IgD-negative memory B cell (primary cell): ENCODE results near the gene WNT9A. TPM values are rescaled to one million over a fixed set of nuclear protein-coding genes. Genes with fewer than 3 reads are reported as not detected.
"Not testable (repeated sequence)": the region's sequence is repeated elsewhere in the genome, so short reads cannot be mapped to it uniquely, and the experiment has no call there.

Experiments used
- H3K27ac Mint-ChIP-seq, 3 donors: one replicate each; pipeline ENCODE4 v1.8.0; 2020 to 2022; ENCODE audit warnings: mild to moderate bottlenecking in 3 of 3, mixed read lengths in 3 of 3, moderate library complexity in 1 of 3
- H3K27me3 Mint-ChIP-seq: one replicate; pipeline ENCODE4 v1.8.0; 2021; ENCODE audit warnings: mixed read lengths
- H3K36me3 Mint-ChIP-seq: one replicate; pipeline ENCODE4 v1.8.0; 2020; ENCODE audit warnings: mild to moderate bottlenecking, mixed read lengths
- H3K4me1 Mint-ChIP-seq, 3 donors: one replicate each; pipeline ENCODE4 v1.8.0; 2020 to 2022; ENCODE audit warnings: mixed read lengths in 3 of 3, mild to moderate bottlenecking in 1 of 3
- H3K4me3 Mint-ChIP-seq, 4 donors: one replicate each; pipeline ENCODE4 v1.8.0; 2020 to 2022; ENCODE audit warnings: mild to moderate bottlenecking in 4 of 4, mixed read lengths in 4 of 4, moderate library complexity in 3 of 4
- H3K9me3 Mint-ChIP-seq, 3 donors: one replicate each; pipeline ENCODE4 v1.8.0; 2020 to 2021; ENCODE audit warnings: mixed read lengths in 3 of 3, mild to moderate bottlenecking in 1 of 3
- polyA plus RNA-seq: library from polyadenylated mRNA; unstranded; fragments of 300-500 nt; fragmentation: Illumina TruSeq; gene quantifications from one replicate; pipeline ENCODE4 v1.2.3, GENCODE V29; 2021

Gene WNT9A, protein sequence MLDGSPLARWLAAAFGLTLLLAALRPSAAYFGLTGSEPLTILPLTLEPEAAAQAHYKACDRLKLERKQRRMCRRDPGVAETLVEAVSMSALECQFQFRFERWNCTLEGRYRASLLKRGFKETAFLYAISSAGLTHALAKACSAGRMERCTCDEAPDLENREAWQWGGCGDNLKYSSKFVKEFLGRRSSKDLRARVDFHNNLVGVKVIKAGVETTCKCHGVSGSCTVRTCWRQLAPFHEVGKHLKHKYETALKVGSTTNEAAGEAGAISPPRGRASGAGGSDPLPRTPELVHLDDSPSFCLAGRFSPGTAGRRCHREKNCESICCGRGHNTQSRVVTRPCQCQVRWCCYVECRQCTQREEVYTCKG
- not detected for polyA plus RNA-seq

GRCh38 chr1:227947676-227948492 is at the start of gene WNT9A:
WNT9A (minus strand) TSS chr1:227947932; CDS start chr1:227947887, 45 bp downstream.
- Mint-ChIP-seq H3K36me3 (no peaks in the 10 kb centered on the region), H3K9me3 (no peaks in the 10 kb centered on the region), H3K27me3 (peaks cover 27% of the 10 kb centered on the region), H3K4me3 (peak within 1 kb of the TSS in 3 of 4 donors; percentile 64 to 89 (median 82)), H3K27ac (no peak within 1 kb of the TSS), H3K4me1 (peaks cover 0 to 7% (median 3%) of the 10 kb centered on the region in 3 donors)

GRCh38 chr1:227996187-227996950 is 48.6 kb upstream of the WNT9A start:
- Mint-ChIP-seq H3K9me3 (peaks cover 3 to 21% (median 17%) of the 10 kb centered on the region in 3 donors), H3K4me3 (no peak overlapping the region), H3K4me1 (peaks cover 0 to 1% (median 0%) of the 10 kb centered on the region in 3 donors), H3K27ac (no peak overlapping the region), H3K27me3 (peaks cover 8% of the 10 kb centered on the region), H3K36me3 (no peaks in the 10 kb centered on the region)

GRCh38 chr1:227994632-227995300 is 47.0 kb upstream of the WNT9A start:
- H3K27ac Mint-ChIP-seq: no peak overlapping the region
- H3K36me3 Mint-ChIP-seq: no peaks in the 10 kb centered on the region
- peaks cover 3 to 21% (median 17%) of the 10 kb centered on the region in 3 donors for H3K9me3 Mint-ChIP-seq
- H3K4me1 Mint-ChIP-seq: peaks cover 0 to 1% (median 0%) of the 10 kb centered on the region in 3 donors
- no peak overlapping the region for H3K4me3 Mint-ChIP-seq
- peaks cover 3% of the 10 kb centered on the region for H3K27me3 Mint-ChIP-seq

- Mint-ChIP-seq H3K4me1 (no peaks in the 10 kb centered on the region), H3K27ac (no peak overlapping the region), H3K36me3 (peaks cover 5% of the 10 kb centered on the region), H3K4me3 (no peak overlapping the region), H3K27me3 (peaks cover 6% of the 10 kb centered on the region), H3K9me3 (peaks cover 0 to 6% (median 3%) of the 10 kb centered on the region in 3 donors)
Observed at GRCh38 chr1:227987181-227987580, 39.4 kb upstream of the WNT9A start.

- H3K4me3 Mint-ChIP-seq, H3K4me1 Mint-ChIP-seq, H3K27me3 Mint-ChIP-seq, H3K9me3 Mint-ChIP-seq, H3K27ac Mint-ChIP-seq, H3K36me3 Mint-ChIP-seq: not testable (repeated sequence)
Observed at GRCh38 chr1:227975583-227976283, 28.0 kb upstream of the WNT9A start.

GRCh38 chr1:227973724-227974288 is 26.1 kb upstream of the WNT9A start:
- H3K27ac Mint-ChIP-seq, H3K27me3 Mint-ChIP-seq, H3K9me3 Mint-ChIP-seq, H3K4me3 Mint-ChIP-seq, H3K36me3 Mint-ChIP-seq, H3K4me1 Mint-ChIP-seq: not testable (repeated sequence)

DNA sequence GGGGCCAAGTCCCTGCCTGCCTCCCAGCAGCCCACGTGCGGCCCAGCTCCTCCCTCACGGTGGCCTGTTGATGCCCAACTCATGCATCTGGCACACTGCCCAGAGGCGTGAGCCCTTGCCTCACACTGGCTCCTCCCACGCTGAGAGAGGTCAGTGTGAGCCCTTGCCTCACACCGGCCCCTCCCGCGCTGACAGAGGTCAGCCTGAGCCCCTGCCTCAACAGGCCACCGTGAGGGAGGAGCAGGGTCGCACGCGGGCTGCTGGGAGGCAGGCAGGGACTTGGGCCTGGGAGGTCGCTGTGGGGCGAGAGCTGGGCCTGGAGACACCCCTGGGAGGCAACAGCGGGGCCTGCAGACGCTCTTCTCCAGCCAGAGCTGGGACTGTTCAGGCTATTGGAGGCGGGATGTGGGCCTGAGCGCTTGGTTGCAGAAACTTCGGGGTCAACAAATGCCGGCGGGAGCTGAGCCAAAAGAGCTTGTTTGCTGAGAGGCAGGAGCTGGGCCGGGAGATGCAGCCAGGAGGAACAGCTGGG is 25.2 kb upstream of the WNT9A start:
- H3K36me3 Mint-ChIP-seq, H3K4me3 Mint-ChIP-seq, H3K4me1 Mint-ChIP-seq, H3K9me3 Mint-ChIP-seq, H3K27me3 Mint-ChIP-seq, H3K27ac Mint-ChIP-seq: not testable (repeated sequence)

GRCh38 chr1:227972283-227972679 is 24.5 kb upstream of the WNT9A start:
- H3K27me3 Mint-ChIP-seq, H3K4me1 Mint-ChIP-seq, H3K9me3 Mint-ChIP-seq, H3K4me3 Mint-ChIP-seq, H3K36me3 Mint-ChIP-seq: not testable (repeated sequence)
- peak overlapping the region in 1 of 3 donors; percentile 35 for H3K27ac Mint-ChIP-seq

GRCh38 chr1:227971643-227972282 is 24.0 kb upstream of the WNT9A start:
- not testable (repeated sequence) for H3K9me3 Mint-ChIP-seq, H3K27me3 Mint-ChIP-seq, H3K36me3 Mint-ChIP-seq, H3K4me1 Mint-ChIP-seq, H3K4me3 Mint-ChIP-seq
- H3K27ac Mint-ChIP-seq: peak overlapping the region in 1 of 3 donors; percentile 35

DNA sequence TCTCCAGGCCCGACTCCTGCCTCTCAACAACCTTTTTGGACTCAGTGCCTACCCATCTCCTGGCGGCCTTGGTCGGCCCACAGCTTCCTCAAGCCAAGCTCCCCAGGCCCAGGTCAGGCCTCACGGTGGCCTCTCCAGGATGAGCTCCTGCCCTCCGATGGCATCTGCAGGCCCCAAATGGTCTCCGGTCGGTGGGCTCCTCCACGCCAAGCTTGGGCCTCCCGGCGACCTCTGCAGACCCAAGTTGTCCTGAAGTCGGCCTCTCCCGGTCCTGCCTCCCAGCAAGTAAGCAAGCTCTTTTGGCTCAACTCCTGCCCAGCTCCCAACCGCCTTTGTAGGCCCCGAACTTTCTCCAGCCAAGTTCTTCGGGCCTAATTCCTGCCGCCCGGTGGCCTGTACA is 23.5 kb upstream of the WNT9A start:
- not testable (repeated sequence) for H3K27ac Mint-ChIP-seq, H3K4me3 Mint-ChIP-seq, H3K9me3 Mint-ChIP-seq, H3K4me1 Mint-ChIP-seq, H3K27me3 Mint-ChIP-seq, H3K36me3 Mint-ChIP-seq

DNA sequence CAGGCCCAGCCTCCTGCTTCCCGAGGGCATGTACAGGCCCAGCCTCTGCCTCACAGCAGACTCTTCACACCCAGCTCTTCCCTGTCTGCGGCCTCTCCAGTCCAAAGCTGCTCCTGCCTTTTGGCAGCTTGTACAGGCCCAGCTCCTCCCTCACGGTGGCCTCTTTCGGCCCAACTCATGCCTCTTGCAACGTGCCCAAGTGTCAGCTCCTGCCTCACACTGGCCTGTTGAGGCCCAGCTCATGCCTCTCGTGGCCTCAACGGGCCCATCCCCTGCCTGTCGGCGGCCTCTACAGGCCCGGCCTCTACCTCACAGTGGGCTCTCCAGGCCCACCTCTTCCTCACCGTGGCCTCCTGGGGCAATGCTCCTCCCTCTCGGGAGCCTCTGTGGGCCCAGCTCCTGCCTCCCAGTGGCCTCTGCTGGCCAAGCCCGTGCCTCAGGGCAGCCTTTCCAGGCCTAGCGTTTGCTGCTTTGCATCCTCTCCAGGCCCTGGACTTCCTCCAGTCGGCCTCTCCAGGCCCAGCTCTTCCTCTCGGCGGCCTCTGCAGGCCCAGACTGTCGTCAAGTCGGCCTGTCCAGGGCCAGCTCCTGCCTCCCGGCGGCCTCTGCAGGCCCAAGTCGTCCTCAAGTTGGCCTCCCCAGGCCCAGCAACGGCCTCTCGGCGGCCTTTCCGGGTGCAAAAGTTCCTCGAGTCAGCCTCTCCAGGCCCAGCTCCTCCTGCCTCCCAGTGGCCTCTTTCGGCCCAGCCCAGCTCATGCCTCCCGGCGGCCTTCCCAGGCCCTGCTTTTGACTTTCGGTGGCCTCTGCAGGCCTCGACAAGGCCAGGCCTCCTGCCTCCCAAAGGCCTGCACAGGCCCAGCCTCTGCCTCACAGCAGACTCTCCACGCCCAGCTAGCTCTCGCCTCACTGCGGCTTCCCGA is 22.6 kb upstream of the WNT9A start:
- not testable (repeated sequence) for H3K36me3 Mint-ChIP-seq, H3K4me1 Mint-ChIP-seq, H3K27ac Mint-ChIP-seq, H3K27me3 Mint-ChIP-seq, H3K9me3 Mint-ChIP-seq, H3K4me3 Mint-ChIP-seq

GRCh38 chr1:227967815-227968214 is 20.1 kb upstream of the WNT9A start:
- not testable (repeated sequence) for H3K27ac Mint-ChIP-seq, H3K4me1 Mint-ChIP-seq, H3K36me3 Mint-ChIP-seq, H3K4me3 Mint-ChIP-seq, H3K9me3 Mint-ChIP-seq, H3K27me3 Mint-ChIP-seq

GRCh38 chr1:227966733-227967132 is 19.0 kb upstream of the WNT9A start:
- not testable (repeated sequence) for H3K4me3 Mint-ChIP-seq, H3K9me3 Mint-ChIP-seq, H3K4me1 Mint-ChIP-seq, H3K27ac Mint-ChIP-seq, H3K36me3 Mint-ChIP-seq, H3K27me3 Mint-ChIP-seq
